ENCODE results near the gene HTR5A.

HTR5A gene

DNA sequence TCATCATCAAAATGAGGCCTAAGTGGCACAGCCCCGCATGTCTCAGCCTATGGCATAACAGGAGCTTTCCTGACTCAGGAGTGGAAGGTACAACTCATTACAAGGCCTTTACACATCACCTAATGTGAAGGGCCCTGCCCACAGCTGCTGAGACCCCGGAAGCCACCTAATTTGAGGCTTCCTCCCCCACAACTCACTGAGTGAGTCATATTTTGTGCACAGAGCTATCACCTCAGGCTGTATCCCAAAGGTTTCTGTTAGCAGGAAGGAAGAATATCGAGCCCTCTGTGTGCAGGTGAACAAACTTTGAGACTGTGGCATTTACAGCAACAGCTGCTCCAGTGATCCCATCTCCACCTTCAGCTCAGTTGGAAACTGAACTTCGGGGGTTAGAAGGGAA is 20.6 kb downstream of the HTR5A start:
- no peak for DNase-seq (ENCODE audit: low spot score)

DNA sequence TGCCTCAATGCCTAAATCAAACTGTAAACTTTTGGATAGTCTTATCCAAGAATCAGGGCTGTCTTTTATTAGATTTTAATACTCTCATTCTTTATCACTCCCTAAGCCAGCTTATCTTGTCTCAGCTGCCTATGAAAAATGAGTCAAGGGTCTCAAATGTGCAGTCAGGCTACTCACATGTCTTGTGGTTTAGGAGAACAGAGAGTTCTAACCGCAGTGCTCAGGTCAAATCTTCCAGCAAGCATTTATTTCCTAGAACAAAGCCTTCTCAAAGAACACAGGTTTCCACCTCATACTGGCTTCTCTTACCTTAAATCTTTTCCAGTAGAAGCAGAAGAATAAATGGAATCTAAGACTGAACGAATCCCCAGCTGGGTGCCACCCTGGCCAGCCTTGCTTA is 23.5 kb downstream of the HTR5A start:
- no peak for DNase-seq (ENCODE audit: low spot score)

DNA sequence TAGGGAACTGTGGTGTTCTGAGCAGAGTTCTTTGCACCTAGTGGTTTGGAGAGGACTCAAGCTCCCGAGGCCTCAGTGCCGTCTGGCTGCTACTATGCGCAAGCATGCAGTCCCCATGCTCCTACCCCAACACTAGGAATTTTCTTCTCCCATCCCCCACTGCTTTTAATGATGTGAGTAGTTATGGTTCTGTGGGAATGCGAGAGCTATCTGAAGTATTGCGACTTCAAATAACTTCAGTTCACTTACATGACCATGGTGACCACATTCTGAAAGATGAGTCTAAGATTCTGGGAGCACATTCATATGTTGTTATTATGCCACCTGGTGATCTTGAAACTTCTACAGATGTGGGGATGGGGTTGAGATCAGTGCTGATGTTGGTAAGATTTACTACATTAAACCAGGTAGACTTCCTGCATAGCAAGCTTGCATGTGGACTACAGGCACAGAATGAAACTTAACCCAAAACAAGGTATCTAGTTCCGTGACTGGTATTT is 24.6 kb downstream of the HTR5A start:
- no peak for DNase-seq (ENCODE audit: low spot score)

DNA sequence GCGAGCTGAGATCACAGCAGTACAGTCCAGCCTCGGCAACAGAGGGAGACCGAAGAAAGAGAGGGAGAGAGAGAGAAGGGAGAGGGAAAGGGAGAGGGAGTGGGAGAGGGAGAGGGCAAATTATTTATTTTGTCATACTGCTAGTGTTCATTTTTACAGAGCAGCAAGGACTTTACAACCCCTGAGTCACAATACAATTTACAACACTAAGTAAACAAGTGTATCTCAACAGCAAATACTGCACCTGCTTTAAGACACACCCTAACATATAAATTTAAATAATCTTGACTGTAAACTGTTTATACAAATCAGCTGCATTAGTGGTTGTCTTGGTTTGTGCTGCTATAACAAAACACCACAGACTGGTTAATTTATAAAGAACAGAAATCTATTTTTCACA is 27.2 kb downstream of the HTR5A start:
- DNase-seq (ENCODE audit: low spot score), result no peak

DNA sequence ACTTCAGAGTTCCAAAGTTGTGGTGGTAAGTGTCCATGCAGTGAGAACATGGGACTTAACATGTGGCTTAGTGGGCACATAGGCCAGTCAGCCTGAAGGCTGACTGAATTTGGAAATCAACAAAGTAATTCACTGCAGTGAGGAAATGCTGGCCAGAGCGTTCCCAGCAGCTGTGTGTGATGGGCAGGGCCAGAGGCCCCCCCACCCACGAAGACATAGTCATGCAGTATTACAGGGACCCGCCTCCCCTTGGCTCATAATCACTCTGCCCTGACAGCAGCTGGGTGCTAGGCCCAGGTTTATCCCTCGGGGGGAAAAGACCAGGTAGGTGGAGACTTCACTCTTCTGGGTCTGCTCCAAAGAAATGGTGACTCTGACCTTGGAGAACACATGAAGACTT is 33.7 kb downstream of the HTR5A start:
- DNase-seq (ENCODE audit: low spot score), result no peak

DNA sequence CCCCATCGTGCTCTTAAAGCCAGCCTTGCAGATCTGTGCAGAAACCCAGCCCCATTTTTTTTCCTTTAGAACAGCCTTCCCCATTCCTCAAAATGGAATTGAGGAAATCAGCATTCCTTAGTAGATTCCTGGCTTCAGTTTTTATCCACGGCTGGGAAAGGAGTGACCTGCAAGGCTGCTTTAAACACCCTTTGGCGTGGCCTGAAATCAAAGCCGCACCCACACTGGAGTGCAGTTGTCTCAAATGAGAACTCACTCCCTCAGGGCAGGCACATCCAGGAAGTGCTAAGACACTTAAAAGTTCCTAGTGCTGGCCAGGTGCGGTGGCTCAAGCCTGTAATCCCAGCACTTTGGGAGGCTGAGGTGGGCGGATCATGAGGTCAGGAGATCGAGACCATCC is 34.8 kb downstream of the HTR5A start:
- DNase-seq (ENCODE audit: low spot score), result no peak

DNA sequence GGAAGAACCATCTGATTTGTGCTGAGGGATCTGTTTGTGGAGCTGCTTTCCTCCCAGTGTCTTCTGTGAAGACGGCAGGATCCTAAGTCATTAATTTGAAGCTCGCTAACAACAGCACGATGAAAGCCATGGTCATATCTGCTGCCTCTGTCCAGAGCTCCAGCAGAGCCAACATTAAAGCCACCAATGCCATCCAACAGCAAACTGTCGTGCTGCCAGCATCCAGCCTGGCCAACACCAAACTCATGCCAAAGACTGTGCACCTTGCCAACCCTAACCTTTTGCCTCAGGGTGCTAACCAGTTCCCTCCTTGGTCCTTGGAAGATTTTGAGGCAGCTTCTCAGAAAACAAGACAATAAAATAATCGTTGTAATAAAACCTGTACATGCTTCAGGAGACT is 36.2 kb downstream of the HTR5A start:
- no peak for DNase-seq (ENCODE audit: low spot score)

DNA sequence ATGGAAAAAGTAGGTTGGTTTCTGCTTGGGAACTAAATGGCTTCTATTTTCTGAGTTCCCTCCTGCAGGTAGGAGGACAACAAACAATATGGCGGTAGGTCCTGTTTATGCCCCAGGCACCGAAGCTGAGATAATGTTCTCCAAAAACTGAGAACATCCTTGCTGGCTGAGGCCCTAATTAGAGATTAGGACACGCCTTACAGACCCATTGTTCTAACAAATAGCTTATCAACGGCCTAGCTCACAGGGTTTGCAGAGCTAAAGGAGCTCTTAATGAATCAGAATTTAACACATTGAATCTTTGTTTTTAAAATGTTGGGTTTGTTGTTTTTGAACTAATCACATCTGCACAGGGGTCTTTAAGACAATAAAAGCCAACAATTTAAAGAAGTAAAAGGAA is 37.0 kb downstream of the HTR5A start:
- no peak for DNase-seq (ENCODE audit: low spot score)

DNA sequence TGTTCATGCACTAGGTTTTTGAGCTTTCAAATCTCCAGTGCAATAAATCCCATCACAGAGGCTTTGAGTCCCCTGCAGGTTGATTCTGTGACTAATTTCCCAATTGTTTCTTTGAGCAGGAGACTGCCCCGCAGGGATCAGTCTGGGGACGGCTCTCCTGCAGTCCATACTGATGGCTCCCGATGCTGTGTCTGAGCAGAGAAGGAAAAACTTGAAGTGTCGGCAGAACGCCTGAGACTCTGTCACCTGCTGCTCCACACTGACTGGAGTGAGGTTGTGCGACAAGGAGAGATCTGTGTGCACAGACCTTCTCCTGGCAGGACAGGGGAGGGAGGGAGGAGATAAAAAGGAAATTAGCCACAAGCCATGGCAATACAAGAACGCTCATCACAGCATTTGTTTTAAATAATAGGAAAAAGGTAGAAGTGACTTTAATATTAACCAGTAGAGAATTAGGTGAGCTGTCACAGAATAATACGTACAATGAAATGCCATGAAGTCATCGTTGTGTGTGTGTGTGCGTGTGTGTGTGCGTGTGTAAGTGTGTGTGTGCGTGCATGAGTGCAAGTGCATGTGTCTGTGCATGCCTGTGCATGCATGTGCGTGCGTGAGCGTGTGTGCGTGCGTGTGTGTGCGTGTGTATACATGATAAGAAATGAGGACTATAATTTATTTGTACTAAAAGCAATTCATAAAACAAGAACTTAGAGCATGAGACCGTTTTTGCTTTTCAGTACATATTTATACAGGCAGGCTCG is 38.2 kb downstream of the HTR5A start:
- DNase-seq (ENCODE audit: low spot score), result no peak

DNA sequence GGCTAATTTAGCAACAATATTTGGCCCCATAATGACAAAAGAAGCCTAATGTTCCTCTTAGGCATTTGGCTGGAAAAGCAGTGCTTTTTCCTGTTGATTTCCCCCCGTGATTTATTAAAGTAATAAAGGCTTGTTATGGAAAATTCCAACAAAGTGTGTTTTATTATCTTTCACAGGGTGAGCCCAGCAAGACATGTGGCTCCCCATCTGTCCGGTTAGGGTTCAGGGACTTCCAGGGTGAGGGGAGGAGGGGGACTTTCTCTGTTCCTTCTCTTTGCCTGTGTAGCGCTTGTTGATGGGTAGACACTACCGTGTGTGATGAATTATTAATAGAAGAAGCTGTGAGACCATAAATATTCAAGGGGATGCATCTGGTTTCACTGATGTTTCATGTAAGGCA is 39.0 kb downstream of the HTR5A start:
- no peak for DNase-seq (ENCODE audit: low spot score)

DNA sequence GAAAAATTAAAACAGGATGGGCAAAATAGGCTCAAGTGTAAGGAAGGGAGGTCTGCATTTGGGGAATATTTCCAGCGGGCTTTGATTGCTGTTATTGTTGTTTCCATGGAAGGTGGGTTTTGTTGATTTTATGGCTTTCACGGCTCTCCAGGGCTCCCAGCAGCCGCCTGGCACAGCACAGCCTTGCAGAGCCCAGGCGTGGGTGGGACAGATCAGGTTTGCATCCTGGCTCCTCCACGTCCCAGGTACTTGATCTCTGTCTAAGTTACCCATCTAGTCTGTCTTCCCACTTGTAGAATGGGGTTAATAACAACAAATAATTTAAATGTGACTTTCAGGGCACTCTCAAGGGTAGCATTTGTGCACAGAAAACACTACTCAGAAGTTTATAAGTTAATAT is 45.2 kb downstream of the HTR5A start:
- DNase-seq (ENCODE audit: low spot score), result no peak

DNA sequence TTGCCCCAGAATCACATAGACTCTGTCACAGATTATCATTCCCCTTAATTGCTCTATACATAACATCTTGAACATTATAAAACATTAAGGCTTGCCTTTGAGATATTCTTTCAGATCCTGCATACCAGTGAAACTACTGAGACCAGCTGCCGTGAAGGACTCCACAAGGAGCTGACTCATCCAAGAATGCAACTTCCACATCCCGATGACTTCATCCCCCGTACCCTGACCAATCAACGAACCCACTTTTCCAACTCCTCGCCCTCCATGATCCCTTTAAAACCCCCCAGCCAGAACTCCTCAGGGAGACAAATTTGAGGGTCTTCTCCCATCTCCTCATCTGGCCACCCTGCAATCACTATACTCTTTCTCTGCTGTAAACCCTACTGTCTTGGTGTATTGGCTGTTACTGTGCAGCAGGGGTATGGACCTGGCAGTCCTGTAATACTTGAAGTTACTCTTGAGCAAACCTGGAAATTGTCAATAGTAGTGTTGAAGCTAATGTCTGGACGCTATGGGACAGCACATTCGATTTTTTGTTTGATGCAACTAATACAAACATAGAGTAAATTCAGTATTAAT is 49.8 kb downstream of the HTR5A start:
- DNase-seq (ENCODE audit: low spot score), result no peak

DNA sequence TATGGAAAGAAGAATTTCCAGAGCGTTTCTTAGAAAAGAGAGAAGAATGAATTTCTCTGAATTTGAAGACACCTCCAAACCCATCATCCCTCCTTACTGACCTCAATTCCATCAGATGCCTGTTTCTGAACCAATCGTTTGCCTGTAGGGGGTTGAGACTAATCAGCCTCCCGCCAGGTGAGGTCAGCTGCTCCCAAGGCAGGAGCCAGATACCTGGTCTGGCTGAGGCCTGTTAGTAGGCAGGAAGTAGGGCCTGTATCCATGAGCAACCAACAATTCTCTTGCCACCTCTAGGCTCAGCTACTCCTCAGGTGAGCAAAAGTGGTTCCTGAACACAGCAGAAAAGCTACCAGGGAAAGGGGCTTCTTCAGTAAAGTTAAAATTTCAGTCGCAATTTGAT is 50.3 kb downstream of the HTR5A start:
- DNase-seq (ENCODE audit: low spot score), result no peak

DNA sequence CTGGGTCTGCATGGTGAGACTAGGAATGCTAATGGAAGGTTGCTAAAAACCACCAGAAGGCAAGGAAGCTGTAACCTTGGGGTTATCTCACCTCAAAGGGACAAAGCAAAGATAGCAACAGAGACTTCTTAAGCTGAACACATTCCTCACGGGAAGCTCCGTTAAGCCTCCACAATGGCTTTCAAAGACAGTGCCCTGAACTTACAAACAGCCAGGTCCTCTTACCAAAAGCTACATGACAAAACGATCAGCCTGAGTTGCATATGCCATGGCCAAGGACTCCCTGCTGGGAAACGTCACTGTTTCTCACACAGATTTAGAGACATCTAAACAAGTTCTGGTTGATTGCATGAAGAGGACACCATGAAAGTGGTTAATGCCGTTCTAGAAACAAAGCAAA is 52.7 kb downstream of the HTR5A start:
- no peak for DNase-seq (ENCODE audit: low spot score)

DNA sequence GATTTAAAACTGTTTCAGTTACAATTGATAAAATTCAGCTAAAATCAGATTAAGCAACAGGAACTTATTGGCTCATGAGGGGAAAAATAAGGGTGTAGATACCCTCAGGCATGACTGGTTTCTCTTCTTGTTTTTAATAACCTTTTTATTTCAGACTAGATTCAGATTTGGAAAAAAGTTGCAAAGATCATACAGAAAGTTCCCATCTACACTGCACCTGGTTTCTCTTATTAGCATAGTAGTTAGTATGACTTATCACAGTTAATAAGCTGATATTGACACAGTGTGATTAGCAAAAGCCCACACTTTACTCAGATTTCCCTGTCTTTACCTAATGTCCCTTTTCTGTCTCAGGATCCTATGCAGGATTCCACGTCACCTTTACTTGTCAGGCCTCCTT is 53.3 kb downstream of the HTR5A start:
- no peak for DNase-seq (ENCODE audit: low spot score)

DNA sequence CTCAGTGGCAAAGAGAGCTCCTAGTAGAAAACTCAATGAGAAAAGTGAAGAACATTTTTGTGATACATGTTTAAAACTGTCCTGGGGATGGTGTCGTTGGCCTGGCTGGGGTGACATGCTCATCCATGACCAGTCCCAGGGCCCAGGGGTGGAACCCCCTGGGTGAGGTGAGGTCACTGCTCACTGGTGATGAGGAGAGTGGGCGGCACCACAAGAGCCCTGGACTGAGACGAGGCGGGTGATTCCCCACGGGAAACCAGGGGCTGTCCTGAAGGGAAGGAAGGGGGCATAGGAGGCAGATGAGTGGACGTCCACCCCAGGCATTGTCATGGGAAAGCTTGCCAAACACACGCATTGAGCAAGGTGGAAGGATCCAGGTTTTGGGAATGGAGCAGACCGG is 54.6 kb downstream of the HTR5A start:
- no peak for DNase-seq (ENCODE audit: low spot score)

DNA sequence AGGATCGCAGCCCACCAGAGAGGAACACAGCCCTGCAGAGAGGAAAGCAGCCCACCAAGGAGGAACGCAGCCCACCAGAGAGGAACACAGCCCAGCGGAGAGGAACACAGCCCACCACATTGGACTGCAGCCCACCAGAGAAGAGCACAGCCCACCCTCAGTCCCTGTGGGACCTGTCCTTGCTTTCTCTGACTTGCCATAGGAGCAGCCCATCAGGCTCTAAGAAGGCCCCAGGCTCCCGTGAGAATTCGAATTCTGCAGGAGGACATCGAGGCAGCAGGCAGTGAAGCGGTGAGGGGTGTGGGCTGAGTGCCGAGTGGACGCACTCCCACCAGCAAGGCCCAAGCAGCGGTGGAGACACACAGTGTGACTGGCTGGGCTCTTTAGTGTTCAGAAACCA is 59.1 kb downstream of the HTR5A start:
- DNase-seq (ENCODE audit: low spot score), result no peak

DNA sequence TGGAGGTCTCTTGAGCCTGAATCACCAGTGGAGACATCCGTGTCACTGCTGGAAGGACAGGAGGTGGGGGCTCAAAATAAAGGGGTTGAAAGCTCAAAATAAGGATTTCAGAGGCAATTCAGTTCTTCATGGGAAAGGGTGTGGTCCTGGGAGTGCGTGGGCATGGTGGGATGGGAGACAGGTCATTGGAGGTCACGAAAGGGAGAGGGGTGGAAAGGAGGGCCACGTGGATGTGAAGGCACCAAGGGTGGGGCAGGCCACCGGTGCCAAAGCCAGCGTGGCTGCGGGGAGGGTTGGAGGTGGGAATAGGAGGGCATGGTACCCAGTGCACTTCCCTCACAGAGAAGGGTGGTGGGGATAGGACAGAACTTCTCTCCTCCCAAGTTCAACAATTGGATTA is 59.7 kb downstream of the HTR5A start:
- DNase-seq (ENCODE audit: low spot score), result no peak

DNA sequence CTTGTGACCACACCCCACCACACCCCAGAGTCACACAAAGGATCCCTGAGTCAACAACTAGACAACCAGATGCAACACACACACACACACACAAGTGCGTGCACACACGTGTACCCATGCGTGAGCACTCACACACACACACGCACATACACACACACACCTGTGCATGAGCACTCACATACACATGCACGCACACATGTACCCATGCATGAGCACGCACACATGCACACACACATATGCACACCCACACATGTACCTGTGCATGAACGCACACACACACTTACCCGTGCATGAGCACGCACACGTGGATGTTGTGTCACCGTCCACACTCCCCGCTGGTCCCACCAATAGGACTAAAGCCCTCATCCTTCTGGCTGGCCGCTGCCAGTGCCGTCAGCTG is 60.4 kb downstream of the HTR5A start:
- DNase-seq (ENCODE audit: low spot score), result no peak

DNA sequence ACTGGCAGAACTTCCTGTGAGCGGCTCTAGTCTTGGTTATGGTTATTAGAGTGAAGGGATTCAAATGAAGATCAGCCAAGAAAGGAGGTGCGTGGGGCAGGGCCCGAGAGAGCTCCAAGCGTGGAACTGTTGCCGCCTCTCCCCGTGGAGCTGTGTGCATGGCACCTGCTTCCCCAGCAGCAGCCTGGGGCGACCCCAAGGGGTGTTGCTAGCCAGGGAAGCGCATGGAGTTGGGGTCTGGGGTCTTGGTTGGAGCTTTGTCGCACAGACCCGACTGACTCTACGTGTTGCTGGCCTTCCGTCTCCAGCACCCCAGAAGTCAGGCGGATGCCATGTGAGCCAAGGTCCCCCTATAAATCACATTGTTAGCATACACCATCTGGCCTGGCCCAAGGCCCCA is 61.0 kb downstream of the HTR5A start:
- no peak for DNase-seq (ENCODE audit: low spot score)

DNA sequence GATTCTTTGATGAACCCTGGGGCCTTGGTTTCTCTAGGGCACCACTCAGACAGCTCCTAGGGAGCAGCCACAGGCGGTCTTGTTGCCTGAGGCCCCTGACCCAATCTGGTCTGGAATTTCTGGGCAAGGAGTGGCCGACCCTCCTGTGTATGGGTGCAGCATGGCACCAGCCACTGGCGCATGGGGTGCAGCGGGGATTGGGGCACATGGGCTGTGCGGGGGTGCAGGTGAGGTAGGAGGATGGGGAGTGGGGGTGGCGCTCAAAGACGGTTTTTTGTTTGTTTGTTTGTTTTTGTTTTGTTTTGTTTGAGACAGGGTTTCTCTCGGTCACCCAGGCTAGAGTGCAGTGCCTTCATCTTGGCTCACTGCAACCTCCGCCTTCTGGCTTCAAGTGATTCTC is 62.3 kb downstream of the HTR5A start:
- no peak for DNase-seq (ENCODE audit: low spot score)

DNA sequence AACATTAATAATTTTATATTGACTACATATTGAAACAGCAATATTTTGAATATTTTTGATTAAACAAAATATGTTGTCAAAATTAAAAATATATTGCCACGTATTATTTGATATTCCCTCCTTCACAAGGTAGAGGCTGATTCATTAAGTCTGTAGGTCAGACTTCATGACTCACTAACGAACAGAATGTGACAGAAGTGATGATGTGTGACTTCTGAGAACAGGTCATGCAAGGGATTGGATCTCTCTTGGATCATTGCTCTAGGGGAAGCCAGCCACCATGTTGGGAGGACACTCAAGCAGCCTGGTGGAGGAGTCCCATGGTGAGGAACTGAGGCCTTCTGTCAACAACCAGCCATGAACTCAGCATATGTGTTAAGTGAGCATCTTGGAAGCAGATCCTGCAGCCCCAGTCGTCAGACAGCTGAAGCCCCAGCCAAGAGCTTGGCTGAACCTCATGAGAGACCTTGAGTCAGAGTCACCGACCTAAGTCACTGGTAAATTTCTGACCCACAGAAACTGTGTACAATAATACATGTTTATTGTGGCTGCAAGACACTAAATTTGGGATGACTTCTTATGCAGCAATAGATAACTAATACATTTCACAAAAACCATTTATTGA is 66.6 kb downstream of the HTR5A start:
- DNase-seq (ENCODE audit: low spot score), result no peak

Data from HuH-7 (cell line).